ENCODE measurements around the gene PPFIA1. TPM values are rescaled to one million over a fixed set of nuclear protein-coding genes. Genes with fewer than 3 reads are reported as not detected.

The PPFIA1 gene
- polyA plus RNA-seq, 1 donor, result 28.7 TPM

- Histone ChIP-seq H3K27ac (ENCODE audit: low read length) (no peak overlapping the region), H3K27me3 (ENCODE audit: control insufficient read depth, insufficient read depth, low read length) (no peaks in the 10 kb centered on the region), H3K36me3 (ENCODE audit: control insufficient read depth, insufficient read depth, low read length) (peaks cover 82% of the 10 kb centered on the region), H3K9me3 (ENCODE audit: control insufficient read depth, low read depth, low read length) (peaks cover 3% of the 10 kb centered on the region), H3K4me1 (ENCODE audit: control insufficient read depth, insufficient read depth, low read length) (no peaks in the 10 kb centered on the region), H3K4me3 (ENCODE audit: low read length) (no peak overlapping the region)
- no CpG with 5 or more reads among the region's 11 CpGs for WGBS (ENCODE audit: insufficient coverage, low lambda C conversion rate)
- DNase-seq, result no peak
Observed at GRCh38 chr11:70429724-70430521, 159.4 kb downstream of the PPFIA1 start.

GRCh38 chr11:70430671-70431574, 160.4 kb downstream of the PPFIA1 start:
- H3K4me1 ChIP-seq (ENCODE audit: control insufficient read depth, insufficient read depth, low read length), result no peaks in the 10 kb centered on the region
- DNase-seq, result no peak
- H3K9me3 ChIP-seq (ENCODE audit: control insufficient read depth, low read depth, low read length), result peaks cover 3% of the 10 kb centered on the region
- H3K4me3 ChIP-seq (ENCODE audit: low read length), result no peak overlapping the region
- H3K27me3 ChIP-seq (ENCODE audit: control insufficient read depth, insufficient read depth, low read length), result no peaks in the 10 kb centered on the region
- H3K27ac ChIP-seq (ENCODE audit: low read length), result no peak overlapping the region
- no CpG with 5 or more reads among the region's 25 CpGs for WGBS (ENCODE audit: insufficient coverage, low lambda C conversion rate)
- peaks cover 83% of the 10 kb centered on the region for H3K36me3 ChIP-seq (ENCODE audit: control insufficient read depth, insufficient read depth, low read length)

- H3K27me3 ChIP-seq (ENCODE audit: control insufficient read depth, insufficient read depth, low read length), result no peaks in the 10 kb centered on the region
- DNase-seq, result no peak
- peaks cover 88% of the 10 kb centered on the region for H3K36me3 ChIP-seq (ENCODE audit: control insufficient read depth, insufficient read depth, low read length)
- peaks cover 3% of the 10 kb centered on the region for H3K9me3 ChIP-seq (ENCODE audit: control insufficient read depth, low read depth, low read length)
- H3K27ac ChIP-seq (ENCODE audit: low read length), result no peak overlapping the region
- H3K4me3 ChIP-seq (ENCODE audit: low read length), result no peak overlapping the region
- WGBS (ENCODE audit: insufficient coverage, low lambda C conversion rate), result no CpG with 5 or more reads among the region's 12 CpGs
- no peaks in the 10 kb centered on the region for H3K4me1 ChIP-seq (ENCODE audit: control insufficient read depth, insufficient read depth, low read length)
Observed at GRCh38 chr11:70431611-70432010, 161.1 kb downstream of the PPFIA1 start.

DNA sequence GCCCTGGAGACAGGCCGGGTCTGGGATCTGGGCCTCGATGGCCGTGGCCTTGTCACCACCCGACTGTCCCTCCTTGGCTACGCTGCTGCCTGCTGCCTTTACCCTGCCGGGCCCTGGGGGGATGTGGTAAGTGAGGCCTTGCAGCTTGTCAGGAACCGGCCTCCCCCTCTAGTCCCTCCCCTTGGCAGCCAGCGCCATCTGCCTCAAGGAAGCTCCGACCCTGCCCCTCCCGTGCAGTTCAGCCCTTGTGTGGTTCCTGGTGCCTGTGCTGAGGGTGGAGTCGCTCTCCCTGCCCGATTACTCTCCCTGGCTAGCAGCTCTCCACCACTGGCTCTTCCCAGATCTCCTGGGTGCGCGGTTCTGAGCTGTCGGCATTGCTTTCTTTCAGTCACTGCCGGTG, 161.6 kb downstream of the PPFIA1 start:
- Histone ChIP-seq H3K9me3 (ENCODE audit: control insufficient read depth, low read depth, low read length) (peaks cover 5% of the 10 kb centered on the region), H3K27ac (ENCODE audit: low read length) (no peak overlapping the region), H3K27me3 (ENCODE audit: control insufficient read depth, insufficient read depth, low read length) (no peaks in the 10 kb centered on the region), H3K36me3 (ENCODE audit: control insufficient read depth, insufficient read depth, low read length) (peaks cover 93% of the 10 kb centered on the region), H3K4me3 (ENCODE audit: low read length) (no peak overlapping the region), H3K4me1 (ENCODE audit: control insufficient read depth, insufficient read depth, low read length) (no peaks in the 10 kb centered on the region)
- no peak for DNase-seq
- WGBS (ENCODE audit: insufficient coverage, low lambda C conversion rate), result no CpG with 5 or more reads among the region's 16 CpGs

DNA sequence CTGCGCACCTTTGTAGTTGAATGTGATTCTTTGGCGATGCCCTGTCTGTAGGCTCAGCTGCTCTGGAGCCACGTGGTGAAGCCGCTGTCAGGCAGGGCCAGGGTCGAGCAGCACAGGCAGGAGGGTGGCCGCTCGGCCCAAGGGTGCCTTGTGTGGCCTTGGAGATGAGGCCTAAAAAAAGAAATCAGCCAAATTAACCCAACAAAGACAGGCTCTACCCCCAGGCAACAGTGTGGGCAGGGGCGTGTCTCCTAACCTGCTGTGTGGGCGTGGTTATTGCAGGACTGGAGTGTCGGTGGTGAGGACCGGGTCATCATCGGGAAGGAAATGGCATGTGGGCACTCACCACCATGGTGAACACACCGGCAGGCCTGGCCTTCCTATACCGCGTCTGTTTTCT, 162.1 kb downstream of the PPFIA1 start:
- H3K36me3 ChIP-seq (ENCODE audit: control insufficient read depth, insufficient read depth, low read length), result peaks cover 92% of the 10 kb centered on the region

DNA sequence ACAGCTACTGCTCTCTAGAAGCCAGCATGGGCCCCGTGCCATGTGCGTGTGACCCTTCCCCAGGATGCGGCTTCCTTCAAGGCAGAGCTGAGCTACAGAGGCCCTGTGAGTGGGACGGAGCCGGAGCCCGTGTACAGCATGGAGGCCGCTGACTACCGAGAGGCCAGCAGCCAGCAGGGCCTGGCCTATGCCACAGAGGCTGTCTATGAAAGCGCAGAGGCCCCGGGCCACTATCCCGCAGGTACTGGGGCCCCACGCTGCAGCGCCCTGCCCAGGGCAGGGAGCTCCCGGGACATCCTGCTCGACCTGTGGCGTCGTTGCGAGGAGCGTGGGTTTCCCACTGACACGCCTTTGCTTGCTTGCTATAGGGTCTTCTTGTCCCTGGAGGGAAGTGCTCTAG, 162.5 kb downstream of the PPFIA1 start:
- Histone ChIP-seq H3K27ac (ENCODE audit: low read length) (no peak overlapping the region), H3K9me3 (ENCODE audit: control insufficient read depth, low read depth, low read length) (peaks cover 8% of the 10 kb centered on the region), H3K4me1 (ENCODE audit: control insufficient read depth, insufficient read depth, low read length) (no peaks in the 10 kb centered on the region), H3K36me3 (ENCODE audit: control insufficient read depth, insufficient read depth, low read length) (peaks cover 91% of the 10 kb centered on the region), H3K4me3 (ENCODE audit: low read length) (no peak overlapping the region), H3K27me3 (ENCODE audit: control insufficient read depth, insufficient read depth, low read length) (no peaks in the 10 kb centered on the region)
- no CpG with 5 or more reads among the region's 20 CpGs for WGBS (ENCODE audit: insufficient coverage, low lambda C conversion rate)
- no peak for DNase-seq

More for the DNA sequence above, 162.1 kb downstream of the PPFIA1 start:
- Histone ChIP-seq H3K27ac (ENCODE audit: low read length) (no peak overlapping the region), H3K9me3 (ENCODE audit: control insufficient read depth, low read depth, low read length) (peaks cover 8% of the 10 kb centered on the region), H3K4me1 (ENCODE audit: control insufficient read depth, insufficient read depth, low read length) (no peaks in the 10 kb centered on the region), H3K27me3 (ENCODE audit: control insufficient read depth, insufficient read depth, low read length) (no peaks in the 10 kb centered on the region), H3K4me3 (ENCODE audit: low read length) (no peak overlapping the region)
- DNase-seq, result no peak
- no CpG with 5 or more reads among the region's 15 CpGs for WGBS (ENCODE audit: insufficient coverage, low lambda C conversion rate)

DNA sequence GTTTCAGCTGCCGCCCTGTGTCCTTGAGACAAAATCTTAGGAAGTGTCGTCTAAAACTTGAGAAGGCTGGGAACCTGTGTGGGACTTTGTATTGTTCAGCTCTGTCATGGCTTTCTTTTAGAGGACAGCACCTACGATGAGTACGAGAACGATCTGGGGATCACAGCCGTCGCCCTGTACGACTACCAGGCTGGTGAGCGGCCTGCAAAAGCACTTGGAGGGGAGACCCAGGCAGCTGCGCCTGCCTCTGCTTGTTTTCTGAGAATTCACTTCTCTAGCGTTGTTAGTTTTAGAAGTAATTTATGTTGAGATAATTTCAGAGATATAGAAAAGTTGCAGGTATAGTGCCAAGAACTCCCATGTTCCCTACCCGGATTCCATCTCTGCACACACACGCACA, 163.0 kb downstream of the PPFIA1 start:
- no peaks in the 10 kb centered on the region for H3K4me1 ChIP-seq (ENCODE audit: control insufficient read depth, insufficient read depth, low read length)
- H3K36me3 ChIP-seq (ENCODE audit: control insufficient read depth, insufficient read depth, low read length), result peaks cover 92% of the 10 kb centered on the region
- DNase-seq, result no peak
- peaks cover 8% of the 10 kb centered on the region for H3K9me3 ChIP-seq (ENCODE audit: control insufficient read depth, low read depth, low read length)
- no CpG with 5 or more reads among the region's 13 CpGs for WGBS (ENCODE audit: insufficient coverage, low lambda C conversion rate)
- no peak overlapping the region for H3K27ac ChIP-seq (ENCODE audit: low read length)
- no peaks in the 10 kb centered on the region for H3K27me3 ChIP-seq (ENCODE audit: control insufficient read depth, insufficient read depth, low read length)
- no peak overlapping the region for H3K4me3 ChIP-seq (ENCODE audit: low read length)

Other genes with a start within 250 kb of the PPFIA1 start
- gene ANO1, start 192.4 kb upstream of the PPFIA1 start, polyA plus RNA-seq, result 12.3 TPM
- 18.1 TPM for gene FADD, start 67.4 kb upstream of the PPFIA1 start, polyA plus RNA-seq
- 224 TPM for gene CTTN, start 127.8 kb downstream of the PPFIA1 start, polyA plus RNA-seq

All from large intestine (tissue), 3 donors.